Nephron progenitor cell (in vitro differentiated cells): ENCODE data around the gene C17orf50.

ENCODE experiments used
- DNase-seq: peaks from one replicate; pipeline ENCODE4 v3.0.0; 2021
- H3K27ac Mint-ChIP-seq: 2 replicates; pipeline ENCODE4 v1.8.0; 2021; ENCODE audit warnings: mild to moderate bottlenecking, moderate library complexity, mixed read lengths
- H3K27me3 Mint-ChIP-seq: 2 replicates; pipeline ENCODE4 v1.8.0; 2021; ENCODE audit warnings: mild to moderate bottlenecking, low read depth, mixed read lengths; ENCODE audit not compliant: poor library complexity
- H3K36me3 Mint-ChIP-seq: 2 replicates; pipeline ENCODE4 v1.8.0; 2021; ENCODE audit warnings: low read depth, mixed read lengths
- H3K4me1 Mint-ChIP-seq: 2 replicates; pipeline ENCODE4 v1.8.0; 2021; ENCODE audit warnings: mixed read lengths
- H3K4me3 Mint-ChIP-seq: 2 replicates; pipeline ENCODE4 v1.8.0; 2021; ENCODE audit warnings: mild to moderate bottlenecking, moderate library complexity, mixed read lengths
- H3K9me3 Mint-ChIP-seq: 2 replicates; pipeline ENCODE4 v1.8.0; 2021; ENCODE audit warnings: mild to moderate bottlenecking, moderate library complexity, mixed read lengths
- CTCF ChIP-seq: fragments of 200-600 bp; sonication (generic); IDR thresholded peaks from 2 replicates; pipeline ENCODE4 v1.5.0; 2021; ENCODE audit warnings: antibody characterized with exemption

The C17orf50 gene

GRCh38 chr17:35716897-35717465, 43.7 kb upstream of the C17orf50 start:
- no peak for DNase-seq
- H3K4me1 Mint-ChIP-seq: peaks cover 24% of the 10 kb centered on the region
- H3K36me3 Mint-ChIP-seq: peaks cover 41% of the 10 kb centered on the region
- no peak overlapping the region for H3K27ac Mint-ChIP-seq
- no peaks in the 10 kb centered on the region for H3K9me3 Mint-ChIP-seq
- no peak for TF ChIP-seq CTCF
- H3K27me3 Mint-ChIP-seq: no peaks in the 10 kb centered on the region
- no peak overlapping the region for H3K4me3 Mint-ChIP-seq

GRCh38 chr17:35717475-35717874, 43.2 kb upstream of the C17orf50 start:
- DNase-seq: no peak
- Mint-ChIP-seq H3K27ac (no peak overlapping the region), H3K4me1 (peaks cover 24% of the 10 kb centered on the region), H3K27me3 (no peaks in the 10 kb centered on the region), H3K4me3 (no peak overlapping the region), H3K9me3 (no peaks in the 10 kb centered on the region), H3K36me3 (peaks cover 41% of the 10 kb centered on the region)
- no peak for TF ChIP-seq CTCF

GRCh38 chr17:35723735-35724134, 37.0 kb upstream of the C17orf50 start:
- Mint-ChIP-seq H3K36me3 (peaks cover 42% of the 10 kb centered on the region), H3K4me1 (peaks cover 48% of the 10 kb centered on the region), H3K9me3 (no peaks in the 10 kb centered on the region), H3K27ac (no peak overlapping the region), H3K27me3 (peaks cover 3% of the 10 kb centered on the region), H3K4me3 (no peak overlapping the region)
- no peak for DNase-seq
- TF ChIP-seq CTCF: no peak

- Mint-ChIP-seq H3K27ac (peak overlapping the region; percentile 96), H3K4me3 (peak overlapping the region; percentile 26), H3K9me3 (no peaks in the 10 kb centered on the region), H3K4me1 (peaks cover 61% of the 10 kb centered on the region), H3K36me3 (peaks cover 29% of the 10 kb centered on the region), H3K27me3 (peaks cover 3% of the 10 kb centered on the region)
- TF ChIP-seq CTCF: no peak
- DNase-seq: no peak
Measured at GRCh38 chr17:35725058-35725457, 35.6 kb upstream of the C17orf50 start.

- no peak for TF ChIP-seq CTCF
- peaks cover 24% of the 10 kb centered on the region for H3K36me3 Mint-ChIP-seq
- H3K9me3 Mint-ChIP-seq: no peaks in the 10 kb centered on the region
- peaks cover 68% of the 10 kb centered on the region for H3K4me1 Mint-ChIP-seq
- H3K27me3 Mint-ChIP-seq: peaks cover 3% of the 10 kb centered on the region
- H3K4me3 Mint-ChIP-seq: peak overlapping the region; percentile 26
- DNase-seq: no peak
- H3K27ac Mint-ChIP-seq: peak overlapping the region; percentile 96
Measured at GRCh38 chr17:35725802-35726126, 34.9 kb upstream of the C17orf50 start.

- no peak for TF ChIP-seq CTCF
- Mint-ChIP-seq H3K27me3 (peaks cover 3% of the 10 kb centered on the region), H3K4me1 (peaks cover 73% of the 10 kb centered on the region), H3K36me3 (peaks cover 22% of the 10 kb centered on the region), H3K27ac (peak overlapping the region; percentile 96), H3K4me3 (no peak overlapping the region), H3K9me3 (no peaks in the 10 kb centered on the region)
- DNase-seq: peak; percentile 64
Measured at GRCh38 chr17:35726127-35726952, 34.3 kb upstream of the C17orf50 start.
